Astrocyte (in vitro differentiated cells and primary cell): ENCODE measurements around the gene CEP83. TPM values are rescaled to one million over a fixed set of nuclear protein-coding genes. Genes with fewer than 3 reads are reported as not detected.

ENCODE experiments used
- DNase-seq: peaks from one replicate; pipeline ENCODE4 v3.0.0-alpha.2; 2010; ENCODE audit warnings: low read depth
- FAIRE-seq: peaks from 2 replicates; lab custom pipeline; 2011; peaks lifted over from hg19 to GRCh38; lab: Jason Lieb, UNC
- H2AFZ ChIP-seq: 2 replicates; pipeline ENCODE4 v1.6.0; 2012; ENCODE audit warnings: low read depth, low read length, inconsistent platforms
- H3K27ac ChIP-seq: 2 replicates; pipeline ENCODE4 v1.5.1; 2011; ENCODE audit warnings: low read depth, low read length, inconsistent platforms
- H3K27me3 ChIP-seq: 2 replicates; pipeline ENCODE4 v1.6.0; 2011; ENCODE audit warnings: low read length, inconsistent platforms; ENCODE audit not compliant: insufficient read depth
- H3K36me3 ChIP-seq: 2 replicates; pipeline ENCODE4 v1.5.1; 2011; ENCODE audit warnings: low read length, inconsistent platforms; ENCODE audit not compliant: insufficient read depth
- H3K4me1 ChIP-seq: 2 replicates; pipeline ENCODE4 v1.5.1; 2011; ENCODE audit warnings: low read length, inconsistent platforms; ENCODE audit not compliant: insufficient read depth
- H3K4me2 ChIP-seq: 2 replicates; pipeline ENCODE4 v1.6.0; 2012; ENCODE audit warnings: low read length, inconsistent platforms
- H3K4me3 ChIP-seq: 2 replicates; pipeline ENCODE4 v1.5.1; 2011; ENCODE audit warnings: low read depth, mild to moderate bottlenecking, low read length, inconsistent platforms; ENCODE audit not compliant: insufficient read depth
- H3K79me2 ChIP-seq: 2 replicates; pipeline ENCODE4 v1.6.0; 2012; ENCODE audit warnings: mild to moderate bottlenecking, low read length, inconsistent platforms; ENCODE audit not compliant: insufficient read depth
- H3K9ac ChIP-seq: 2 replicates; pipeline ENCODE4 v1.6.0; 2012; ENCODE audit warnings: mild to moderate bottlenecking, low read length, inconsistent platforms
- H3K9me3 ChIP-seq: 2 replicates; pipeline ENCODE4 v1.5.1; 2012; ENCODE audit warnings: low read depth, mild to moderate bottlenecking, low read length, inconsistent platforms; ENCODE audit not compliant: insufficient read depth
- H4K20me1 ChIP-seq: 2 replicates; pipeline ENCODE4 v1.6.0; 2012; ENCODE audit warnings: low read length, inconsistent platforms; ENCODE audit not compliant: insufficient read depth
- H3K27ac Mint-ChIP-seq: one replicate; pipeline ENCODE4 v1.8.0; 2021; ENCODE audit warnings: mild to moderate bottlenecking, mixed read lengths; ENCODE audit not compliant: unreplicated experiment
- H3K27me3 Mint-ChIP-seq: one replicate; pipeline ENCODE4 v1.8.0; 2021; ENCODE audit warnings: low read depth, mixed read lengths; ENCODE audit not compliant: unreplicated experiment
- H3K36me3 Mint-ChIP-seq: one replicate; pipeline ENCODE4 v1.8.0; 2021; ENCODE audit warnings: low read depth, mixed read lengths; ENCODE audit not compliant: unreplicated experiment
- H3K4me1 Mint-ChIP-seq: one replicate; pipeline ENCODE4 v1.8.0; 2021; ENCODE audit warnings: low read depth, mixed read lengths; ENCODE audit not compliant: unreplicated experiment
- H3K4me3 Mint-ChIP-seq: one replicate; pipeline ENCODE4 v1.8.0; 2021; ENCODE audit warnings: mild to moderate bottlenecking, moderate library complexity, mixed read lengths; ENCODE audit not compliant: unreplicated experiment
- H3K9me3 Mint-ChIP-seq: one replicate; pipeline ENCODE4 v1.8.0; 2021; ENCODE audit warnings: mild to moderate bottlenecking, mixed read lengths; ENCODE audit not compliant: unreplicated experiment
- EZH2 ChIP-seq: IDR thresholded peaks from 2 replicates; pipeline ENCODE4 v1.6.1; 2012; ENCODE audit warnings: mild to moderate bottlenecking, low read length, inconsistent platforms; ENCODE audit not compliant: insufficient read depth
- total RNA-seq: library from RNA; stranded (reverse); gene quantifications from 2 replicates; pipeline ENCODE4 v1.2.1, GENCODE V29; 2021
- TF ChIP-seq, protein P1 (sequence below): IDR thresholded peaks from 2 replicates; pipeline ENCODE4 v1.5.1; 2011; ENCODE audit warnings: low read depth, mild to moderate bottlenecking, inconsistent platforms, low read length, moderate library complexity; ENCODE audit not compliant: insufficient read depth

The CEP83 gene
- total RNA-seq, 1 donor from 2014 or later: 12.4 TPM

DNA sequence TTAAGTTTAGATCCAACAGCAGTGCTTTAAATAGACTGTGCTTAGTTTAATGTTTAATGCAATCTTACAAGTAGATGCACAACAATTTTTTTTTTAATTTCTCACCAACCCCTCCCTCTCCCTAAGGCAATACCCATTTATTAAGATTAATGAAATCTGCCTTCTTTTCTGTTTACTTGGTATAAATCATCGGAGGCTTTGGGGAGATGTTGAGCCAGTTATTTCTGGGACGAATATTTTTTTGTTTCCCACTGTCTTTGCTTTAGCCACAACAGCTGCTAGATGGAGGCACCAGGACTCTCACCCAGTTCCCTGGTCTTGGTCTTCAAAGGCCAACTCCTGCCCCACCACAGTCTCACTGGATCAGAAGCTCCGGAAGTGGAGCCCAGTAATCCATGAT, 197.9 kb downstream of the CEP83 start:
- H3K9ac ChIP-seq: peak overlapping the region; percentile 72
- Mint-ChIP-seq H3K27me3 (no peaks in the 10 kb centered on the region), H3K9me3 (no peaks in the 10 kb centered on the region), H3K4me3 (no peak overlapping the region), H3K4me1 (peaks cover 31% of the 10 kb centered on the region), H3K36me3 (peaks cover 5% of the 10 kb centered on the region), H3K27ac (peak overlapping the region; percentile 83)
- DNase-seq (no peak), FAIRE-seq (no peak)
- no peak overlapping the region for H3K27ac ChIP-seq
- H3K4me1 ChIP-seq: peaks cover 13% of the 10 kb centered on the region
- no peaks in the 10 kb centered on the region for H3K36me3 ChIP-seq
- peak overlapping the region; percentile 88 for H3K4me2 ChIP-seq
- H3K4me3 ChIP-seq: peak overlapping the region; percentile 72
- no peaks in the 10 kb centered on the region for H3K9me3 ChIP-seq
- H4K20me1 ChIP-seq: no peaks in the 10 kb centered on the region
- peak overlapping the region; percentile 94 for H2AFZ ChIP-seq
- no peak for TF ChIP-seq EZH2
- TF ChIP-seq, protein P1, sequence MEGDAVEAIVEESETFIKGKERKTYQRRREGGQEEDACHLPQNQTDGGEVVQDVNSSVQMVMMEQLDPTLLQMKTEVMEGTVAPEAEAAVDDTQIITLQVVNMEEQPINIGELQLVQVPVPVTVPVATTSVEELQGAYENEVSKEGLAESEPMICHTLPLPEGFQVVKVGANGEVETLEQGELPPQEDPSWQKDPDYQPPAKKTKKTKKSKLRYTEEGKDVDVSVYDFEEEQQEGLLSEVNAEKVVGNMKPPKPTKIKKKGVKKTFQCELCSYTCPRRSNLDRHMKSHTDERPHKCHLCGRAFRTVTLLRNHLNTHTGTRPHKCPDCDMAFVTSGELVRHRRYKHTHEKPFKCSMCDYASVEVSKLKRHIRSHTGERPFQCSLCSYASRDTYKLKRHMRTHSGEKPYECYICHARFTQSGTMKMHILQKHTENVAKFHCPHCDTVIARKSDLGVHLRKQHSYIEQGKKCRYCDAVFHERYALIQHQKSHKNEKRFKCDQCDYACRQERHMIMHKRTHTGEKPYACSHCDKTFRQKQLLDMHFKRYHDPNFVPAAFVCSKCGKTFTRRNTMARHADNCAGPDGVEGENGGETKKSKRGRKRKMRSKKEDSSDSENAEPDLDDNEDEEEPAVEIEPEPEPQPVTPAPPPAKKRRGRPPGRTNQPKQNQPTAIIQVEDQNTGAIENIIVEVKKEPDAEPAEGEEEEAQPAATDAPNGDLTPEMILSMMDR: no peak
- no peaks in the 10 kb centered on the region for H3K79me2 ChIP-seq
- peaks cover 4% of the 10 kb centered on the region for H3K27me3 ChIP-seq

- Histone ChIP-seq H3K27ac (no peak overlapping the region), H4K20me1 (no peaks in the 10 kb centered on the region), H3K79me2 (no peaks in the 10 kb centered on the region), H3K27me3 (peaks cover 4% of the 10 kb centered on the region), H3K4me2 (no peak overlapping the region), H2AFZ (no peak overlapping the region), H3K36me3 (no peaks in the 10 kb centered on the region), H3K9ac (no peak overlapping the region), H3K4me3 (no peak overlapping the region), H3K4me1 (peaks cover 13% of the 10 kb centered on the region), H3K9me3 (no peaks in the 10 kb centered on the region)
- Mint-ChIP-seq H3K27me3 (no peaks in the 10 kb centered on the region), H3K36me3 (peaks cover 5% of the 10 kb centered on the region), H3K27ac (no peak overlapping the region), H3K4me1 (peaks cover 31% of the 10 kb centered on the region), H3K9me3 (no peaks in the 10 kb centered on the region), H3K4me3 (no peak overlapping the region)
- DNase-seq: no peak
- FAIRE-seq: no peak
- TF ChIP-seq EZH2: no peak
- TF ChIP-seq, protein P1: no peak
Observed at GRCh38 chr12:94261119-94261518, 198.5 kb downstream of the CEP83 start.

- Mint-ChIP-seq H3K27ac (no peak overlapping the region), H3K27me3 (no peaks in the 10 kb centered on the region), H3K4me3 (no peak overlapping the region), H3K4me1 (peaks cover 28% of the 10 kb centered on the region), H3K36me3 (peaks cover 6% of the 10 kb centered on the region), H3K9me3 (no peaks in the 10 kb centered on the region)
- Histone ChIP-seq H3K9ac (no peak overlapping the region), H3K9me3 (no peaks in the 10 kb centered on the region), H2AFZ (no peak overlapping the region), H3K4me1 (peaks cover 13% of the 10 kb centered on the region), H3K27me3 (peaks cover 4% of the 10 kb centered on the region), H3K27ac (no peak overlapping the region), H3K36me3 (no peaks in the 10 kb centered on the region), H3K79me2 (no peaks in the 10 kb centered on the region), H3K4me3 (no peak overlapping the region), H3K4me2 (no peak overlapping the region), H4K20me1 (no peaks in the 10 kb centered on the region)
- DNase-seq (no peak), FAIRE-seq (no peak)
- TF ChIP-seq, protein P1: no peak
- no peak for TF ChIP-seq EZH2
Observed at GRCh38 chr12:94260717-94261116, 198.9 kb downstream of the CEP83 start.
